Measurements from ENCODE around the gene SLAMF7. TPM values are rescaled to one million over a fixed set of nuclear protein-coding genes. Genes with fewer than 3 reads are reported as not detected.
A peak's percentile ranks its signal among the peaks of the same experiment; 100 is the strongest.

The SLAMF7 gene
- total and polyA plus RNA-seq, 10 of the 15 experiments (the other 5 are each of a cell fraction or from before 2014, with no cell fraction given), result 66.6 to 284 (median 108) TPM

DNA sequence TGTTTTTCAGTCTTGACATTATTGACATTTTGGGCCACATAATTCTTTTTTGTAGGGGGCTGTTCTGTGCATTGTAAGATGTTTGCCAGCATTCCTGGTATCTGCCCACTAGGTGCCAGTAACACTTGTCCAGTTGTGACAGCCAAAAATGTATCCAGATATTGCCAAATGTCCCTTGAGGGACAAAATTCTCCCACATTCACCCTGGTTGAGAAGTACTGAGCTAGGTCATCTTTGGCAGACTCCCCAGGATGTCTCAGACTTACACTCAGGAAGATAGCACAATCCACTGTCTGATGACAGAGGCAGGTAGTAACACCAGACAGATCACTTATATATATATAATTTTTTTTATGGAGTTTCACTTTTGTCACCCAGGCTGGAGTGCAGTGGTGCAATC is 33.3 kb upstream of the SLAMF7 start:
- H3K9me3 ChIP-seq (replicated peaks; ENCODE audit: control insufficient read depth, insufficient read depth, low read length), result no peaks in the 10 kb centered on the region
- no TSS peak for BruUV-seq (replicated peaks)
- peak overlapping the region; percentile 59 for H3K4me3 ChIP-seq
- SMC1A ChIA-PET (ENCODE audit: uncharacterized antibody, unreplicated experiment), result interaction anchor here (1.2 to 7.6 kb wide), 10 partner anchors 10 to 246 kb away, joined by 3 to 82 read pairs (median 7); partner anchors contain the start of genes SLAMF1 and SLAMF7
- FAIRE-seq (no peak), DNase-seq (ENCODE audit: low read depth, low spot score) (no peak), ATAC-seq (0 out of 3 replicates have a peak, but pooled peaks have one; percentile 1)
- peak overlapping the region; percentile 100; the same call in 1 of the 2 replicates for H3K27ac ChIP-seq (ENCODE audit: control insufficient read depth, insufficient read depth)
- H2AFZ ChIP-seq (ENCODE audit: control insufficient read depth, low read depth, low read length), result no peak overlapping the region
- peaks cover 7% of the 10 kb centered on the region; the same call in 1 of the 2 replicates for H4K20me1 ChIP-seq (ENCODE audit: control insufficient read depth, insufficient read depth)
- H3K4me2 ChIP-seq (ENCODE audit: control insufficient read depth, insufficient read depth), result peak overlapping the region; percentile 88
- H3K79me2 ChIP-seq (ENCODE audit: control insufficient read depth, insufficient read depth, low read length), result peaks cover 97% of the 10 kb centered on the region
- intact Hi-C loops (cut with micrococcal nuclease; ENCODE audit: unreplicated experiment), result loop anchor here (5.0 kb wide), 1 partner anchor 58 kb away; the partner anchor contains the start of gene SLAMF1
- H3K27me3 ChIP-seq (replicated peaks in 1 of 2; ENCODE audit: control insufficient read depth in 2 of 2, insufficient read depth in 2 of 2, low read length in 1 of 2), result no peaks in the 10 kb centered on the region
- peaks cover 6 to 16% of the 10 kb centered on the region in 2 experiments; a peak in 3 of 4 replicates for H3K36me3 ChIP-seq (ENCODE audit: control insufficient read depth in 2 of 2, insufficient read depth in 2 of 2, low read length in 1 of 2)
- POLR2A ChIA-PET, result interaction anchor here (1.2 to 2.2 kb wide), 2 partner anchors 21 to 22 kb away, joined by 3 to 11 read pairs; no protein-coding TSS in a partner anchor
- H3K4me1 ChIP-seq (ENCODE audit: control insufficient read depth, insufficient read depth, low read length), result peaks cover 7% of the 10 kb centered on the region; the same call in 1 of the 2 replicates
- CTCF ChIA-PET, result interaction anchor here (0.6 to 5.7 kb wide), 10 partner anchors 10 to 495 kb away, joined by 3 to 59 read pairs (median 4); partner anchors contain the start of gene SLAMF1
- in situ Hi-C loops (cut with MboI), result no loop called here
- H3K9ac ChIP-seq (ENCODE audit: control insufficient read depth, insufficient read depth, low read length), result 0 out of 2 replicates have a peak overlapping the region, but pooled peaks have one; percentile 40
- RAD21 ChIA-PET (ENCODE audit: unreplicated experiment), result interaction anchor here (0.8 to 5.4 kb wide), 7 partner anchors 31 to 79 kb away, joined by 3 to 42 read pairs (median 7); no protein-coding TSS in a partner anchor
- no peak for TF ChIP-seq RB1 (IDR thresholded peaks at IDR 0.05; ENCODE audit: borderline replicate concordance)
- TF ChIP-seq CHD2 (IDR thresholded peaks at IDR 0.05; ENCODE audit: borderline replicate concordance, low read depth, low read length), result no peak
- no peak for TF ChIP-seq MTA2 (IDR thresholded peaks at IDR 0.05; ENCODE audit: low read depth)
- TF ChIP-seq BCL11A (IDR thresholded peaks at IDR 0.05; ENCODE audit: low read depth, low read length), result no peak
- TF ChIP-seq, protein P1, sequence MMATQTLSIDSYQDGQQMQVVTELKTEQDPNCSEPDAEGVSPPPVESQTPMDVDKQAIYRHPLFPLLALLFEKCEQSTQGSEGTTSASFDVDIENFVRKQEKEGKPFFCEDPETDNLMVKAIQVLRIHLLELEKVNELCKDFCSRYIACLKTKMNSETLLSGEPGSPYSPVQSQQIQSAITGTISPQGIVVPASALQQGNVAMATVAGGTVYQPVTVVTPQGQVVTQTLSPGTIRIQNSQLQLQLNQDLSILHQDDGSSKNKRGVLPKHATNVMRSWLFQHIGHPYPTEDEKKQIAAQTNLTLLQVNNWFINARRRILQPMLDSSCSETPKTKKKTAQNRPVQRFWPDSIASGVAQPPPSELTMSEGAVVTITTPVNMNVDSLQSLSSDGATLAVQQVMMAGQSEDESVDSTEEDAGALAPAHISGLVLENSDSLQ (IDR thresholded peaks at IDR 0.05), result no peak
- TF ChIP-seq, protein P2, sequence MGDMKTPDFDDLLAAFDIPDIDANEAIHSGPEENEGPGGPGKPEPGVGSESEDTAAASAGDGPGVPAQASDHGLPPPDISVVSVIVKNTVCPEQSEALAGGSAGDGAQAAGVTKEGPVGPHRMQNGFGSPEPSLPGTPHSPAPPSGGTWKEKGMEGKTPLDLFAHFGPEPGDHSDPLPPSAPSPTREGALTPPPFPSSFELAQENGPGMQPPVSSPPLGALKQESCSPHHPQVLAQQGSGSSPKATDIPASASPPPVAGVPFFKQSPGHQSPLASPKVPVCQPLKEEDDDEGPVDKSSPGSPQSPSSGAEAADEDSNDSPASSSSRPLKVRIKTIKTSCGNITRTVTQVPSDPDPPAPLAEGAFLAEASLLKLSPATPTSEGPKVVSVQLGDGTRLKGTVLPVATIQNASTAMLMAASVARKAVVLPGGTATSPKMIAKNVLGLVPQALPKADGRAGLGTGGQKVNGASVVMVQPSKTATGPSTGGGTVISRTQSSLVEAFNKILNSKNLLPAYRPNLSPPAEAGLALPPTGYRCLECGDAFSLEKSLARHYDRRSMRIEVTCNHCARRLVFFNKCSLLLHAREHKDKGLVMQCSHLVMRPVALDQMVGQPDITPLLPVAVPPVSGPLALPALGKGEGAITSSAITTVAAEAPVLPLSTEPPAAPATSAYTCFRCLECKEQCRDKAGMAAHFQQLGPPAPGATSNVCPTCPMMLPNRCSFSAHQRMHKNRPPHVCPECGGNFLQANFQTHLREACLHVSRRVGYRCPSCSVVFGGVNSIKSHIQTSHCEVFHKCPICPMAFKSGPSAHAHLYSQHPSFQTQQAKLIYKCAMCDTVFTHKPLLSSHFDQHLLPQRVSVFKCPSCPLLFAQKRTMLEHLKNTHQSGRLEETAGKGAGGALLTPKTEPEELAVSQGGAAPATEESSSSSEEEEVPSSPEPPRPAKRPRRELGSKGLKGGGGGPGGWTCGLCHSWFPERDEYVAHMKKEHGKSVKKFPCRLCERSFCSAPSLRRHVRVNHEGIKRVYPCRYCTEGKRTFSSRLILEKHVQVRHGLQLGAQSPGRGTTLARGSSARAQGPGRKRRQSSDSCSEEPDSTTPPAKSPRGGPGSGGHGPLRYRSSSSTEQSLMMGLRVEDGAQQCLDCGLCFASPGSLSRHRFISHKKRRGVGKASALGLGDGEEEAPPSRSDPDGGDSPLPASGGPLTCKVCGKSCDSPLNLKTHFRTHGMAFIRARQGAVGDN (IDR thresholded peaks at IDR 0.05), result no peak
- TF ChIP-seq HDAC6 (IDR thresholded peaks at IDR 0.05; ENCODE audit: unreplicated experiment), result no peak
- TF ChIP-seq CUX1 (IDR thresholded peaks at IDR 0.05; ENCODE audit: insufficient replicate concordance, low read depth, low read length), result no peak
- no peak for TF ChIP-seq JUNB (IDR thresholded peaks at IDR 0.05)
- no peak for TF ChIP-seq RUNX3 (IDR thresholded peaks at IDR 0.05; ENCODE audit: low read length)
- TF ChIP-seq ZBED1 (IDR thresholded peaks at IDR 0.05; ENCODE audit: borderline replicate concordance), result no peak
- TF ChIP-seq, protein P3, sequence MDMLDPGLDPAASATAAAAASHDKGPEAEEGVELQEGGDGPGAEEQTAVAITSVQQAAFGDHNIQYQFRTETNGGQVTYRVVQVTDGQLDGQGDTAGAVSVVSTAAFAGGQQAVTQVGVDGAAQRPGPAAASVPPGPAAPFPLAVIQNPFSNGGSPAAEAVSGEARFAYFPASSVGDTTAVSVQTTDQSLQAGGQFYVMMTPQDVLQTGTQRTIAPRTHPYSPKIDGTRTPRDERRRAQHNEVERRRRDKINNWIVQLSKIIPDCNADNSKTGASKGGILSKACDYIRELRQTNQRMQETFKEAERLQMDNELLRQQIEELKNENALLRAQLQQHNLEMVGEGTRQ (IDR thresholded peaks at IDR 0.05; ENCODE audit: borderline replicate concordance, low read depth, low read length), result no peak

Data from GM12878 (cell line).